ENCODE results near the gene TRIM50.
A peak's percentile ranks its signal among the peaks of the same experiment; 100 is the strongest.
"Not testable (repeated sequence)": the region's sequence is repeated elsewhere in the genome, so short reads cannot be mapped to it uniquely, and the experiment has no call there.

Gene TRIM50

DNA sequence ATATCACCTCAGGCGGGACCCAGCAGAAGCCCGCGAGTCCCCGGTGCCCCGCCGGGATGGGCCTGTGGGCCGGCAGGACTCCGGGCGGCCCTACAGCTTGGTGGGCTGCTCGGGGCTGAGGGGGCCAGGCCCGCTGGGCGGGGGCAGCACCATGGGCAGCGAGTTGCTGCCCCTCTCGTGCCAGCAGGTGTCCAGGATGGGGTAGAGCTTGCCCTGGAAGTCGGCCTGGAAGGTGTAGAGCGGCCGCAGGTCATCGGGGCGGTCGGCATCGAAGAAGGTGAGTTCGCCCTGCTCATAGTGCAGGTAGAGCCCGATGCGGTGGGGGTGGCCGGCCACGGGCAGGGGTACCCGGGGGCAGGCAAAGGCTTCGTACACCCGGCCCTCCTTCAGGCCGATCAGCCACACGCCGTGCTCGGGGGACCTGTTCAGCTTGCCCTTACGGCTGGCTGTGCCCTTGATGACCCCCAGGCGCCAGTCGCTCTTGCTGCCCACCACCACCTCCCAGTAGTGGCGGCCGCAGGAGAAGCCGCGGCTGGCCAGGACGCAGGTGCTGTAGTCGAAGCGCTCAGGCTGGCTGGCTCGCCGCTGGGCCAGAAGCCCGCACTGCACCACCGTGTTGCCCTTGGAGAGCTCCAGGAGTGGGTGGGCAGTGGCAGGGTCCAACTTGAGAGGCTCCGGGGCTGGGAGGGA, 14.9 kb downstream of the TRIM50 start:
- no peak for DNase-seq

DNA sequence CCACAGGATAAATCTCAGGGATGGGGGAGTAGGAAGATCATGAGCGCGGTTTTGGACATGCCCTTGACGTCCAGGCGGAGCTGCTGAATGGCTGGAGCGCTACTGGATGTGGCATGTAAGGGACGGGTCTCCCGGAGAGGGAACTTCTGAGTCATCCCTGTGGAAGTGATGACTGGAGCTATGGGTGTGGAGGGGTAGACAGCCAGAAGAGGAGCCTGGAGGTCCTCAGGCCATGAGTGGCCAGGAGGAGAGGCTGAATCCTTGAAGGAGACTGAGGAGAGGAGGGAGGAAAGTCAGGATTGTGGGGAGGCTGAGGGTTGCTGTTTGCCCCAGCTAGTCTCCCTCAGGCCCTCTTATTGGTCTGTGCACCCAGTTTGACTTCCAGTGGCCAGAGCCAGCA, 16.5 kb downstream of the TRIM50 start:
- DNase-seq, result not testable (repeated sequence)

DNA sequence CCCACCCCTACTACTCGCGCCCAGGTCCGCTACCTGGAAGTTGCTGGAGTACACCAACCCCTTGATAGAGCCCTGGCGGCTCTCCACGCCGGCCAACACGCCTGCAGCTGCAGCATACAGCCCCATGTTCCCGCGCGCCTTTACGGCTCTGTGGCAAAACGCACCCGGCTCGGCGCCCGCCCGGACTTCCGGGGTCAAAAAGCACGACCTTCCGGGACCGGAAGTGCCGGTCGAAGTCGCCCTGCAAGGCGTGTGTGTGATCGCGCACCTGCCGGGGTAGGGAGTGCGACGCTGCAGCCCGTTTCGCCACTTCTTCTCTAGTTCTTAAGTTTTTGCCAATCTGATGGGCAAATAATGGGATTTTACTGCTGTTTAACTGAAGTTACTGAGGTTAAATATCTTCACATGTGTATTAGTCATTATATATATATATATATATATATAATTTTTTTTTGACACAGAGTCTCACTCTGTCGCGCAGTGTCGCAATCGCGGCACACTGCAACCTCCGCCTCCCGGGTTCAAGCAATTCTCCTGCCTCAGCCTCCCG, 19.1 kb downstream of the TRIM50 start, which contains the start of gene NSUN5:
TSS of gene NSUN5 (minus strand) at position 162 of the 550 bp plus-strand sequence. CDS start at position 126, 36 bp downstream.
- peak; percentile 86 for DNase-seq

DNA sequence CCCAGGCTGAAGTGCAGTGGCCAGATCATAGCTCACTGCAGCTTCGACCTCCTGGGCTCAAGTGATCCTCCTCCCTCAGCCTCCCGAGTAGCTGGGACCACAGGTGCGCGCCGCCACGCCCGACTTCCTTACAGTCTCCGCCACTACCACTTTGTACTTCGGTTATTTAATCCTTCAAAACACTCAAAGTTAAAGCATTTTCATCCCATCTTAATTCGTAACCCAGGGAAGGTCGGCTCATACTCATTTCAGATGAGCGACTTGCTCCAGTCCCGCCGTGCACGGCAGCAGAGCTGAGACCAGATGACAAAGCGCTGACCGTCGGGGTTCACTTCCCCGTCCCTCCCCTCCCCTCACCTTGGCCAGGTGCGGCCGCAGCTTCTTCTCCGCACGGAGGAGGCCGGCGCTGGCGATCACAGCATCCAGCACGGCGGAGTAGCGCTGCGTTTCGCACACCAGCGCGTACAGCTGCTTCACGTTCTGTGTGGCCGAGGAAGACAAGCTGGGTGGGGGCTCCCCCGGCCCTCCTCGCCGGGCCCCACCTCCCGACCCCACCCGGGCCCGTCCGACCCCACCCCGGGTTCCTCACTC, 19.7 kb downstream of the TRIM50 start:
- no peak for DNase-seq

DNA sequence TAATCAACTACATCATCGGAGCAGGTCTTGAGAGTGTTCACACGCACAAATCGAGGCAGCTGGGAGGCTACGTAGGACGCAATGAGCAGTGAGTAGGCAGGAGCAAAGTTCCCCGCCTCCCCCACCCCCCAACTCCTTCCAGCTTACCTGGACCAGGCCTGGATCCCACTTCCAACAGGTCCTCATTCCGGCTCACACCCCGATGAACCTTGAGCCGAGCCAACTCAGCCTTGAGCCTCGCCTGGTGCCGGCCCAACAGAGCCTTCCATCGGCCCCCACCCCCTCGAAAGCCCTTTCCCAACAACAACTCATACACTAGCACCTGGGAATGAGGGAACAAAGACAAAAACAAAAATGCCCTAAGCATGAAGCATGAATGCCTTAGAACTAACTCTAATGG, 20.4 kb downstream of the TRIM50 start:
- no peak for DNase-seq

DNA sequence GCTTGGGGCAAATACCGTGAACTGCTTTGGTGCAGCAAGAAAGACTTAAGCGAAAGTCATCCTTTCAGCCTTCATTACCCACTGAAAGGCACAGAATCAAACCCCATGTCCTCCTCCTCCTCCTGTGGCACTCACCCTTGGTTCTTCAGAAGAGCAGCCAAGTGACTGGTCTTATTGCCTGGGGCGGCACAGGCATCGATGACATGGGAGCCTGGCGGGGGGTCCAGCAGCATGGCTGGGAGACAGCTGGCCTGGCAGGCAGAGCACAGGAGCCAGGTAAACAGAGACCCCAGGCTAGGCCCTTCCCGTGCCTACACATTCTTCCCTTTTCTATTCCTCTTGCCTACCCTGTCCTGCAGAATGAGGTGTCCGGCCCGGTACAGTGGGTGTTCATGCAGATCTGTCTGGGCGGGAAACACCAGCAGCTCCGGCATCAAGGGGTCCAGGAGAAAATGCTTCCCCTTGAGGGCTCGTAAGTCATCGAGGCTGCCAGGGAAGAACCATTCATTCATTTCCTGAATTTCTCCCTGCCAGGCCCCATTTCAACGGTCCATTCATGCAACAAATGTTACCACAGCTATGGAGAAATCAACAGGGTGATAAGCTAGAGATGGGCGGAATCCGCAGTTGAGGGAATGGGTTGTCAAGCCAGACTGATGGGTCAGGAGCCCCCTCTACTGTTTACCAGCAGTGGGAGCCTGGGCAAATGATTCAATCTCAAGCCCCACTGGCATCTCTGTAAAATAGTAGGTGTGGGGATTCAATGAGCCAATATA, 23.1 kb downstream of the TRIM50 start:
- DNase-seq, result not testable (repeated sequence)

DNA sequence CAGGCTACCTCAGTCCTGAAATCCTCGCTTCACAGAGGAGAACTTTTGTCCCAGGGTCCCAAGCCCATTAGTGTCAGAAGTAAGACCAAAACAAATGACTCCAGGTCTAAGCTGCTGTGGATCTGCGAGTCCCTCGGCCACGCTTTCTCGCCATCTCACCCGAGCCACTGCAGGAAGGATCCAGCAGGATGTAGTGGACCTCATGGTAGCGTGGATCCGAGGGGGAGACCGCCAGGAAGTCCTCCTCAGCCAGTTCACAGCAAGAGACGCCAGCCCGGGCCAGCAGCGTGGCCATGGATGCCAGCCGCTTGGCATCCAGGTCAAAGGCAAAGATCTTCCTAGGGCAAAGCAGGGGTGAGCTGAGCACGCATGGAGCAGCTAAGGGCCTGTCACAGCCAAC, 23.8 kb downstream of the TRIM50 start:
- no peak for DNase-seq

DNA sequence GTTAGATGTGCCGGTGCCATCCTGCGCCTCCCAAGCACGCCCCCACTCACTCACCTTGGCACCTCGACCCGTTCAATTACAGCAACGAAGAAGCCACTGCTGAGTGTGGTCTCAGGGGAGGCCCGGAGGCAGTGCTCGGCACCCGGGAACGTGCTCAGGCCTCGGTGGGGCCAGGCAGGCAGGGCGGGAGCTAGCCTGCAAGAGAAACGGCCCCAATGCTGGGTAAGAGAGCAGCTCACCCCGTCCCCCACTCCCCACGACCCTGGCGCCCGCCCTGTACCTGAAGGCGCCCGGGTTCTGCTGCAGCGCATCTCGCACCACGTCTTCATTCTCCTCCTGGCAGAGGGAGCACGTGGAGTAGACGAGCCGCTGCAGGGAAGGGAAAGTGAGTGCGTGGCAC, 24.3 kb downstream of the TRIM50 start:
- DNase-seq, result no peak

DNA sequence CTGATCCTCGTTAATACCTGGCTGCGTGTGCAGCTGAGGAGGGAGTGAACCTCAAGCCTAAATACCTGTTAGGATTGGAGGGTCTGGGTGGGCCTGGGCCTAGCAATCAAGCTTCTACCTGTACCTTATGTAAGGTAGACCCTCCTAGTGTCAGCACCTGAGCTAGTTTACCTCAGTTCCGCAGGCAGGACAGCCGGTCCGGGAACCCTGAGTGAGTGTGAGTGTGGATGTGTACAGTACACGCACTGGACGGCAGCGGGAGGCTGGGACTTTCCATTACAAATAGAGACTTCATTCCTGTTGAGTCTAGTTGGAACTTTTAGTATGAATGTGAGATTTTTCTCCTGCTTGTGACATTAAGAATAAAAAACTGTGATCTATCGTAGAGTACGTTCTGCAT, 25.0 kb downstream of the TRIM50 start:
- not testable (repeated sequence) for DNase-seq

DNA sequence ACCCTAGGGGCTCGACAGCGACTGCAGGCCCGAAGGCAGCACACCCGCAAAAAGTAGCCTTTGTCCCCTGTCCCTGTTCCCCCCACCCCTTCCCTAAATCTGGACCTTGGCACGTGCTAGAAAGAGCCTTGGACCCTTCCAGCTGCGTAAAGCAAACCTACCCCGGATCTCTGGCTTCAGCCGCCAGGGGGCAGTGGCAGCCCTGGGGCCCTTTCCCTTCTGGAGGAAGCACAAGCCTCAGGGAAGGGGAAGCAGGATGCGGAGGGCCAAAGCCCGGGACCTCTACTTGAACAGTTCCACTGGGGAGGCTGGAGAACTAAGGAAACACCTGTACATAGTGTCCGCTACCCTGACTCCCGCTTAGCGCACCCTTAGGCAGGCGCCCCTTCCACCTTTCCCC, 26.8 kb downstream of the TRIM50 start:
- not testable (repeated sequence) for DNase-seq

DNA sequence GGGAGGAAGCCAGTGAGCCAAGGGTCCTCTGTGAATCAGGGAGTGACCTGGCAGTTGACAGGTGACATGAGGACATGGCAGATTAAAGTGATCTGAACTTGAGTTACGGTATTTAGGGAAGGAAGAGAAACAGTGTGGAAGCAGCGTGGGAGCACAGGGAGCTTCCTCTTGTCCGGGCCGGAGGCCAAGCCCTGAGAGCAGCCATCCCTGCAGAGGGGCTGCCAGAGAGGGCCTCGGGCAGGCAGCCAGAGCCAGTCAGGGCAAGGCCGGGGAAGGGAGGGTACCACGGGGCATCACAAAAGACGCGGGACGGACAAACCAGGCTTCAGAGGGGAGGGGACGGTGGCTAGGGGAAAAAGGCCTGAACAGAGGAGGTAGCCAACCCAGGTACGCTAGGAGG, 28.1 kb downstream of the TRIM50 start:
- DNase-seq, result not testable (repeated sequence)

DNA sequence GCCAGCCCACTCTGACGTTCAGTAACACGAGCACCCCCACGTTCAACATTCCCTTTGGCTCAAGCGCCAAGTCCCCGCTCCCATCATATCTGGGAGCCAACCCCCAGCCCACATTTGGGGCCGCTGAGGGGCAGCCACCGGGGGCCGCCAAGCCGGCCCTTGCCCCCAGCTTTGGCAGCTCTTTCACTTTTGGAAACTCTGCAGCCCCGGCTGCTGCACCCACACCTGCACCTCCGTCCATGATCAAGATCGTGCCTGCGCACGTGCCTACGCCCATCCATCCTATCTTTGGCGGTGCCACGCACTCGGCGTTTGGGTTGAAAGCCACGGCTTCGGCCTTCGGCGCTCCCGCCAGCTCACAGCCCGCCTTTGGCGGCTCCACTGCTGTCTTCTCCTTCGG, 30.2 kb downstream of the TRIM50 start:
- not testable (repeated sequence) for DNase-seq

DNA sequence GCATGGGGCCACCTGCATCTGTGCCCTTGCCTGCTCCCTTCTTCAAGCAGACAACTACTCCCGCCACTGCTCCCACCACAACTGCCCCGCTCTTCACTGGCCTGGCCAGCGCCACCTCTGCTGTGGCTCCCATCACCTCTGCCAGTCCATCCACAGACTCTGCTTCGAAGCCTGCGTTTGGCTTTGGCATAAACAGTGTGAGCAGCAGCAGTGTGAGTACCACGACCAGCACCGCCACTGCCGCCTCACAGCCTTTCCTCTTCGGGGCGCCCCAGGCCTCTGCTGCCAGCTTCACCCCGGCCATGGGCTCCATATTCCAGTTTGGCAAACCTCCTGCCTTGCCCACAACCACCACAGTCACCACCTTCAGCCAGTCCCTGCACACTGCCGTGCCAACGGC, 30.6 kb downstream of the TRIM50 start:
- not testable (repeated sequence) for DNase-seq

DNA sequence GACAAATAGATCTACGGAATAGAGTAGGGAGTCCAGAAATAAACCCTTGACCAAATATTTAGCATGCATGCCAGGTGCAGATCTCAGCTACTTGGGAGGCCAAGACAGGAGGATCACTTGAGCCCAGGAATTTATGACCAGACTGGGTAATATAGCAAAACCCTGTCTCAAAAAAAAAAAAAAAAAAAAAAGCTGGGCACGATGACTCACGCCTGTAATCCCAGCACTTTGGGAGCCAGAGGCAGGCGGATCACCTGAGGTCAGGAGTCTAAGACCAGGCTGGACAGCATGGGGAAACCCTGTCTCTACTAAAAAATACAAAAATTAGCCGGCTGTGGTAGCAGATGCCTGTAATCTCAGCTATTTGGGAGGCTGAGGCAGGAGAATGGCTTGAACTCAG, 50.7 kb downstream of the TRIM50 start:
- DNase-seq, result not testable (repeated sequence)

DNA sequence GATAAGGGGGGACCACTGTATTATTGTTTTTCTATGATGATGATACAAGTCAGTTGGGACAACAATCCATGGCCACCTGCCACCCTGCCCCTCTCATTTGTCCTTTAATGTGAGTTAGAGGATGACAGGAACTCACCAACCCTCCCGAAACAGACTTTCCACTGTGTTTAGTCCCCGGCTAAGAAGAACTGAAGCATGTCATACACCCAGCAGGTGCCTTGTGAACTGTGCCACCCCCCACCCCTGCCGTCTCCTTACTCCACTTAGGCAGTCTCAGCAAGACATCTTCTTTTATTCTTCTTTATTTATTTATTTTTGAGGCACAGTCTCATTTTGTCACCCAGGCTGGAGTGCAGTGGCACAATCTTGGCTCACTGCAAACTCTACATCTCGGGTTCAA, 60.1 kb downstream of the TRIM50 start:
- DNase-seq, result not testable (repeated sequence)

DNA sequence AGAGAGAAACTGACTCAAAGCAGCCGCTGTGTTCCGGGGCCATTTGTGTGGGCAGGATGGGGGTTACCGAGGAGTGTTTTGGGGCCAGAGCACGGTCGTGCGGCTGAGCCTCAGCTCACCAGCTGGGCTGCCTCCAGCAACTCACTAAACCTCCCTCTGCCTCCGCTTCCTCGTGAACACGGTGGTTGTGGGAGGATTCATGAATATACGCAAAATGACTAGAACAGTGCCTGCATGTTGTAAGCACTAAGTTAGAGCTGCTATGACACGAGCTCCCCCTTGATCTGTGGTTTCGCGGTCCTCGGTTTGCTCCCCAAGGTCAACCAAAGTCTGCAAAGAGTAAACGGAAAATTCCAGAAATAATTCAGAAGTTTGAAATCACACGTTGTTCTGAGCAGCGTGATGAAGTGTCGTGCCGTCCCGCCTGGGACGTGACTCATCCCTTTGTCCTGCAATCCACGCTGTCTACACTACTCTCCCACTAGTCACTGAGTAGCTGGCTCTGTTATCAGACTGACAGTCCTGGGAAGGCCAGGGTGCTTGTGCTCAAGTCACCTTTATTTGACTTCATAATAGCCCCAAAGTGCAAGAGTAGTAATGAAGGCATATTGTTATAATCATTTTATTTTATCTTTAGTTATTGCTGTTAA, 61.0 kb downstream of the TRIM50 start:
- not testable (repeated sequence) for DNase-seq

Measured in activated CD8-positive, alpha-beta memory T cell treated with anti-CD3 and anti-CD28 coated beads, Interleukin-2, amount 50 U/mL, for 4 hours (primary cell).